GM23338 (cell line): ENCODE results near the gene ROBO1. TPM values are rescaled to one million over a fixed set of nuclear protein-coding genes. Genes with fewer than 3 reads are reported as not detected.

ENCODE experiments used
- ATAC-seq: fragments of 200-7000 bp; cut with Tn5 transposase; 3 replicates; pipeline ENCODE4 v1.9.1; 2020
- DNase-seq: peaks from one replicate; pipeline ENCODE4 v3.0.0-alpha.2; 2015; ENCODE audit warnings: low spot score
- H2AFZ ChIP-seq: fragments of 200-600 bp; sonication (generic); 2 replicates; pipeline ENCODE4 v1.8.0; 2016; ENCODE audit warnings: antibody characterized with exemption, mild to moderate bottlenecking, moderate library complexity
- H3F3A ChIP-seq: fragments of 200-600 bp; sonication (generic); replicated peaks from 2 replicates; pipeline ENCODE4 v1.8.0; 2017; ENCODE audit warnings: antibody characterized with exemption, mixed run types, low read depth
- H3K27ac ChIP-seq: fragments of 200-600 bp; sonication (generic); 2 replicates; pipeline ENCODE4 v1.6.1; 2016; ENCODE audit warnings: low read depth
- H3K27me3 ChIP-seq: fragments of 200-600 bp; sonication (generic); 2 replicates; pipeline ENCODE4 v1.8.0; 2016; ENCODE audit warnings: mild to moderate bottlenecking, mixed run types, moderate library complexity; ENCODE audit not compliant: insufficient read depth
- H3K36me3 ChIP-seq: fragments of 200-600 bp; sonication (generic); 2 replicates; pipeline ENCODE4 v1.8.0; 2016; ENCODE audit warnings: mild to moderate bottlenecking; ENCODE audit not compliant: insufficient read depth
- H3K4me1 ChIP-seq: fragments of 200-600 bp; sonication (generic); 2 replicates; pipeline ENCODE4 v1.8.0; 2016; ENCODE audit warnings: mild to moderate bottlenecking, moderate library complexity; ENCODE audit not compliant: insufficient read depth
- H3K4me2 ChIP-seq: fragments of 200-600 bp; sonication (generic); 2 replicates; pipeline ENCODE4 v1.7.1; 2017; ENCODE audit warnings: mixed run types
- H3K4me3 ChIP-seq: fragments of 200-600 bp; sonication (generic); 2 replicates; pipeline ENCODE4 v1.6.1; 2016; ENCODE audit warnings: mixed run types
- H3K79me2 ChIP-seq: fragments of 200-600 bp; sonication (generic); replicated peaks from 2 replicates; pipeline ENCODE4 v1.8.0; 2017; ENCODE audit warnings: mild to moderate bottlenecking; ENCODE audit not compliant: insufficient read depth
- H3K9me2 ChIP-seq: fragments of 200-600 bp; sonication (generic); 2 replicates; pipeline ENCODE4 v1.8.0; 2017; ENCODE audit not compliant: insufficient read depth
- H4K20me1 ChIP-seq: fragments of 200-600 bp; sonication (generic); replicated peaks from 2 replicates; pipeline ENCODE4 v1.8.0; 2017; ENCODE audit warnings: mild to moderate bottlenecking; ENCODE audit not compliant: insufficient read depth
- H3K27ac Mint-ChIP-seq: 2 replicates; pipeline ENCODE4 v1.8.0; 2020; ENCODE audit warnings: inconsistent platforms, mild to moderate bottlenecking, moderate library complexity, mixed read lengths
- H3K27me3 Mint-ChIP-seq: 3 replicates; pipeline ENCODE4 v1.8.0; 2022; ENCODE audit warnings: low read depth, mild to moderate bottlenecking, moderate library complexity, mixed read lengths, inconsistent platforms; ENCODE audit not compliant: insufficient read depth, poor library complexity
- H3K36me3 Mint-ChIP-seq: 3 replicates; pipeline ENCODE4 v1.8.0; 2021; ENCODE audit warnings: low read depth, mild to moderate bottlenecking, inconsistent platforms, moderate library complexity, mixed read lengths
- H3K4me1 Mint-ChIP-seq: 3 replicates; pipeline ENCODE4 v1.8.0; 2020; ENCODE audit warnings: mild to moderate bottlenecking, inconsistent platforms, mixed read lengths
- H3K4me3 Mint-ChIP-seq: 3 replicates; pipeline ENCODE4 v1.8.0; 2021; ENCODE audit warnings: moderate library complexity, mild to moderate bottlenecking, inconsistent platforms, mixed read lengths
- H3K9me3 Mint-ChIP-seq: 3 replicates; pipeline ENCODE4 v1.8.0; 2020; ENCODE audit warnings: moderate library complexity, mild to moderate bottlenecking, inconsistent platforms, mixed read lengths
- CREB1 ChIP-seq: fragments of 250-450 bp; sonication (Bioruptor Pico); IDR thresholded peaks from 2 replicates; pipeline ENCODE4 v1.5.0; 2020; ENCODE audit warnings: low read depth, mild to moderate bottlenecking, moderate library complexity
- ETS1 ChIP-seq: IDR thresholded peaks from 2 replicates; pipeline ENCODE4 v1.6.1; 2016; ENCODE audit warnings: antibody characterized with exemption
- EZH2 ChIP-seq: fragments of 200-600 bp; sonication (generic); IDR thresholded peaks from one replicate; pipeline ENCODE4 v1.8.0; 2017; ENCODE audit warnings: antibody characterized with exemption, mild to moderate bottlenecking, low read depth; ENCODE audit not compliant: unreplicated experiment
- JUNB ChIP-seq: IDR thresholded peaks from one replicate; pipeline ENCODE4 v1.6.1; 2016; ENCODE audit warnings: antibody characterized with exemption; ENCODE audit not compliant: unreplicated experiment
- NANOG ChIP-seq: IDR thresholded peaks from 2 replicates; pipeline ENCODE4 v1.6.1; 2016; ENCODE audit warnings: antibody characterized with exemption, borderline replicate concordance
- POLR2AphosphoS5 ChIP-seq: IDR thresholded peaks from 2 replicates; pipeline ENCODE4 v1.6.1; 2016; ENCODE audit warnings: antibody characterized with exemption, low read depth
- REST ChIP-seq: IDR thresholded peaks from one replicate; pipeline ENCODE4 v1.6.1; 2018; ENCODE audit warnings: antibody characterized with exemption; ENCODE audit not compliant: unreplicated experiment
- STAT1 ChIP-seq: IDR thresholded peaks from one replicate; pipeline ENCODE4 v1.6.1; 2016; ENCODE audit warnings: antibody characterized with exemption; ENCODE audit not compliant: unreplicated experiment
- ZNF114 ChIP-seq: fragments of 250-450 bp; sonication (Bioruptor Pico); IDR thresholded peaks from 2 replicates; pipeline ENCODE4 v1.5.0; 2020; ENCODE audit warnings: mild to moderate bottlenecking, moderate library complexity
- ZNF331 ChIP-seq: fragments of 250-450 bp; sonication (Bioruptor Pico); IDR thresholded peaks from 2 replicates; pipeline ENCODE4 v1.5.0; 2020; ENCODE audit warnings: low read depth, mild to moderate bottlenecking, moderate library complexity
- ZNF462 ChIP-seq: fragments of 250-450 bp; sonication (Bioruptor Pico); IDR thresholded peaks from 2 replicates; pipeline ENCODE4 v1.5.0; 2020; ENCODE audit warnings: mild to moderate bottlenecking, moderate library complexity
- polyA plus RNA-seq: library from polyadenylated mRNA; unstranded; fragments of >200 nt; fragmentation: Nextera tagmentation; extraction: Ambion mirVana; gene quantifications from 2 replicates; pipeline ENCODE4 v1.2.1, GENCODE V29; 2016
- total RNA-seq: library from RNA; depleted of rRNA; stranded (reverse); fragments of >200 nt; shearing (Covaris generic); gene quantifications from 2 replicates; pipeline ENCODE4 v1.2.3, GENCODE V29; 2014

Gene ROBO1
- total and polyA plus RNA-seq, 2 experiments from 2014 or later = 19.2 to 78.3 TPM

GRCh38 chr3:78967061-78967460 is 800.7 kb downstream of the ROBO1 start:
- no peak overlapping the region for H3K27ac Mint-ChIP-seq
- H3K4me3 Mint-ChIP-seq = no peak overlapping the region
- TF ChIP-seq ZNF462 (CRISPR knock-in tag) (no peak), STAT1 (no peak), ZNF331 (no peak), ZNF114 (no peak)
- Histone ChIP-seq H4K20me1 (no peaks in the 10 kb centered on the region), H3K4me2 (no peak overlapping the region), H2AFZ (no peak overlapping the region), H3K4me3 (no peak overlapping the region), H3K27me3 (no peaks in the 10 kb centered on the region), H3K9me2 (no peaks in the 10 kb centered on the region), H3K79me2 (peaks cover 42% of the 10 kb centered on the region), H3K4me1 (0 out of 2 replicates have a peak, but pooled peaks cover 4% of the 10 kb centered on the region), H3K36me3 (no peaks in the 10 kb centered on the region; the same call in 1 of the 2 replicates), H3K27ac (no peak overlapping the region), H3F3A (no peaks in the 10 kb centered on the region)
- DNase-seq (no peak), ATAC-seq (no peak)
- H3K36me3 Mint-ChIP-seq = peaks cover 20% of the 10 kb centered on the region
- peaks cover 8% of the 10 kb centered on the region; the same call in 2 of the 3 replicates for H3K4me1 Mint-ChIP-seq
- peaks cover 4% of the 10 kb centered on the region for H3K27me3 Mint-ChIP-seq
- peaks cover 16% of the 10 kb centered on the region; the same call in 2 of the 3 replicates for H3K9me3 Mint-ChIP-seq

- H3K4me3 Mint-ChIP-seq = no peak overlapping the region
- no peak for DNase-seq
- H3K27ac Mint-ChIP-seq = no peak overlapping the region
- no peak overlapping the region for H3K27ac ChIP-seq
- H3K36me3 ChIP-seq = no peaks in the 10 kb centered on the region; the same call in 1 of the 2 replicates
- H3K36me3 Mint-ChIP-seq = peaks cover 20% of the 10 kb centered on the region
- peaks cover 2% of the 10 kb centered on the region for H3K27me3 Mint-ChIP-seq
- H3K79me2 ChIP-seq = peaks cover 33% of the 10 kb centered on the region
- H4K20me1 ChIP-seq = no peaks in the 10 kb centered on the region
- no peak for ATAC-seq
- no peaks in the 10 kb centered on the region; the same call in 2 of the 3 replicates for H3K4me1 Mint-ChIP-seq
- no peak overlapping the region for H2AFZ ChIP-seq
- no peak overlapping the region for H3K4me2 ChIP-seq
- no peaks in the 10 kb centered on the region for H3K4me1 ChIP-seq
- no peaks in the 10 kb centered on the region for H3K9me2 ChIP-seq
- no peaks in the 10 kb centered on the region for H3K27me3 ChIP-seq
- peaks cover 16% of the 10 kb centered on the region; the same call in 2 of the 3 replicates for H3K9me3 Mint-ChIP-seq
- H3F3A ChIP-seq = no peaks in the 10 kb centered on the region
- H3K4me3 ChIP-seq = no peak overlapping the region
- TF ChIP-seq ZNF114 (no peak), EZH2 (no peak), STAT1 (no peak), ETS1 (no peak), CREB1 (CRISPR knock-in tag) (no peak), POLR2AphosphoS5 (no peak), REST (no peak), NANOG (no peak), ZNF331 (no peak), JUNB (no peak)
Observed at GRCh38 chr3:78963771-78964170, 804.0 kb downstream of the ROBO1 start.
